GM13976 (cell line): ENCODE measurements around the gene RBP4.
"Not testable (repeated sequence)": the region's sequence is repeated elsewhere in the genome, so short reads cannot be mapped to it uniquely, and the experiment has no call there.

Experiments
- DNase-seq: peaks from one replicate; pipeline ENCODE4 v3.0.0; 2012; ENCODE audit warnings: low spot score
- in situ Hi-C: fragments of 300-500 bp; cut with MboI; formaldehyde crosslinking; loops from one replicate; pipeline ENCODE4 v1.12.0; 2022; ENCODE audit warnings: low sequenced_read_pairs, mixed read lengths, inconsistent platforms; ENCODE audit not compliant: unreplicated experiment
- TF ChIP-seq, protein P1 (sequence below): IDR thresholded peaks from 2 replicates; pipeline ENCODE4 v1.5.1; 2012; ENCODE audit warnings: borderline replicate concordance, mild to moderate bottlenecking; ENCODE audit not compliant: insufficient read depth; ENCODE audit errors: extremely low read depth, missing control alignments, control extremely low read depth

RBP4 gene

DNA sequence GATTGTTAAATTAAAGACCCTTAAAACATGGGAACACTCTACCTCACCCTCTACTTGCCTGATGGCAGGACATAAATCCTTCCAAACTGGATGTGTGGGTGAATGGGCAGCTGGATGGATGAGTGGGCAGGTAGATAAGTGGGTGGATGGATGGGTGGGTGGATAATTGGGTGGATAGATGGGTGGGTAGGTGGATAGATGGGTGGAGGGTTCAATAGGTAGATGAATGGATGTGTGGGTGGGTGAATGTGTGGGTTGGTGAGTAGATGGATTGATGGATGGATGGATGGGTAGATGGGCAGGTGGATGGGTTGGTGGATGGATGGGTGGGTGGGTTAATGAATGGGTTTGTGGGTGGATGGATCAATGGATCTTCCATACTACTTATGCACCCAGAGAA lies 53.5 kb downstream of the RBP4 start:
- in situ Hi-C loops, result no loop called here
- TF ChIP-seq, protein P1, sequence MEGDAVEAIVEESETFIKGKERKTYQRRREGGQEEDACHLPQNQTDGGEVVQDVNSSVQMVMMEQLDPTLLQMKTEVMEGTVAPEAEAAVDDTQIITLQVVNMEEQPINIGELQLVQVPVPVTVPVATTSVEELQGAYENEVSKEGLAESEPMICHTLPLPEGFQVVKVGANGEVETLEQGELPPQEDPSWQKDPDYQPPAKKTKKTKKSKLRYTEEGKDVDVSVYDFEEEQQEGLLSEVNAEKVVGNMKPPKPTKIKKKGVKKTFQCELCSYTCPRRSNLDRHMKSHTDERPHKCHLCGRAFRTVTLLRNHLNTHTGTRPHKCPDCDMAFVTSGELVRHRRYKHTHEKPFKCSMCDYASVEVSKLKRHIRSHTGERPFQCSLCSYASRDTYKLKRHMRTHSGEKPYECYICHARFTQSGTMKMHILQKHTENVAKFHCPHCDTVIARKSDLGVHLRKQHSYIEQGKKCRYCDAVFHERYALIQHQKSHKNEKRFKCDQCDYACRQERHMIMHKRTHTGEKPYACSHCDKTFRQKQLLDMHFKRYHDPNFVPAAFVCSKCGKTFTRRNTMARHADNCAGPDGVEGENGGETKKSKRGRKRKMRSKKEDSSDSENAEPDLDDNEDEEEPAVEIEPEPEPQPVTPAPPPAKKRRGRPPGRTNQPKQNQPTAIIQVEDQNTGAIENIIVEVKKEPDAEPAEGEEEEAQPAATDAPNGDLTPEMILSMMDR, result no peak
- no peak for DNase-seq

DNA sequence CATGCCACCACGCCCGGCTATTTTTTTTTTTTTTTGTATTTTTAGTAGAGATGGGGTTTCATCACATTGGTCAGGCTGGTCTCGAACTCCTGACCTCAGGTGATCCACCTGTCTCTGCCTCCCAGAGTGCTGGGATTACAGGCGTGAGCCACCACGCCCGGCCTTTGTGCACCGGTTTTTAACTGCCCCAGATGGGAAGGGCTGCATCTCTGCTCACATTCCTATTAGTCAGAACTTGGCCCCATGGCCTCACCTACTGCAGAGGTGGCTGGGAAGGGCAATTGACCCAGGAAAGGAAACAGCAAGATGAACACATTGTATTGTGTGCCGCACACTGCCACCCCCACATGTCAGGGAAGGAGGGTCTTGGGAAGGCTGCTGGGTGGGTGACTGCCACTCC lies 54.0 kb downstream of the RBP4 start:
- DNase-seq, in situ Hi-C loops: not testable (repeated sequence)

DNA sequence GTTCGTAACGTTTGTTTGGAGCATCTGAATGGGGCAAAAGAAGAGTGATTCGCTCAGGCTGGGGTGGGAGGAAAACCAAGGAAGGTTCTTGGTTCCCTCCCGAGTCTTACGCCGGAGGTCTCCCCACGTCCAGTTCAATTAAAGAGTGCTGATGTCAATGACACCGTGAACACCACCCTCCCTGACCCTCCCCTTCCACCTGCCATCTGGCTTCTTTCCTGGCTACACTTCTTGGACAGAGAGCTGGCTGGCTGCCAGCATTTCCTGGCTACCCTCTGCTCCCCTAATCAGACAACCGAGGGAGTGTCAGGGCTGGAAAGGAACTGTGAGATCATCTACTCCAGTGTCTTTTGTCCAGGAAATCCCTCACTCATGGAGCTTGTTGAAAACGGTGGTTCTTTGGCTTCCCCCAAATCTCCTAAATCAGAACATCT lies 58.7 kb downstream of the RBP4 start:
- DNase-seq, result no peak
- in situ Hi-C loops, result no loop called here
- TF ChIP-seq, protein P1, result no peak
